GM21526 (cell line): Measurements from ENCODE around the gene PSMA8.
"Not testable (repeated sequence)": the region's sequence is repeated elsewhere in the genome, so short reads cannot be mapped to it uniquely, and the experiment has no call there.

Experiments
- ATAC-seq: cut with Tn5 transposase; IDR thresholded peaks from one replicate; pipeline ENCODE4 v1.9.1; 2021; ENCODE audit warnings: moderate library complexity; ENCODE audit not compliant: unreplicated experiment, low FRiP score

PSMA8 gene

GRCh38 chr18:26167592-26167991 lies 33.9 kb downstream of the PSMA8 start:
- peak; percentile 65 for ATAC-seq

GRCh38 chr18:26175481-26175880 lies 41.8 kb downstream of the PSMA8 start:
- ATAC-seq = no peak

GRCh38 chr18:26176134-26176533 lies 42.5 kb downstream of the PSMA8 start:
- no peak for ATAC-seq

GRCh38 chr18:26181343-26181826 lies 47.7 kb downstream of the PSMA8 start:
- ATAC-seq = peak; percentile 58

- ATAC-seq = no peak
Observed at GRCh38 chr18:26183395-26184112, 49.9 kb downstream of the PSMA8 start.

GRCh38 chr18:26185267-26185666 lies 51.6 kb downstream of the PSMA8 start:
- no peak for ATAC-seq

- peak; percentile 81 for ATAC-seq
Observed at GRCh38 chr18:26190506-26190905, 56.8 kb downstream of the PSMA8 start.

GRCh38 chr18:26192233-26192632 lies 58.6 kb downstream of the PSMA8 start:
- ATAC-seq = no peak

- no peak for ATAC-seq
Observed at GRCh38 chr18:26196605-26197004, 62.9 kb downstream of the PSMA8 start.

GRCh38 chr18:26202001-26202400 lies 68.3 kb downstream of the PSMA8 start:
- ATAC-seq = not testable (repeated sequence)

GRCh38 chr18:26205318-26205717 lies 71.6 kb downstream of the PSMA8 start:
- ATAC-seq = no peak

GRCh38 chr18:26206488-26206887 lies 72.8 kb downstream of the PSMA8 start:
- no peak for ATAC-seq

GRCh38 chr18:26207937-26208336 lies 74.3 kb downstream of the PSMA8 start:
- no peak for ATAC-seq

GRCh38 chr18:26208977-26209376 lies 75.3 kb downstream of the PSMA8 start:
- ATAC-seq = no peak

GRCh38 chr18:26210147-26210546 lies 76.5 kb downstream of the PSMA8 start:
- no peak for ATAC-seq

- ATAC-seq = peak; percentile 94
Observed at GRCh38 chr18:26215247-26215970, 81.7 kb downstream of the PSMA8 start.

- no peak for ATAC-seq
Observed at GRCh38 chr18:26225022-26225693, 91.5 kb downstream of the PSMA8 start.

- no peak for ATAC-seq
Observed at GRCh38 chr18:26225915-26226228, 92.2 kb downstream of the PSMA8 start.

GRCh38 chr18:26226229-26227050 lies 92.8 kb downstream of the PSMA8 start, which contains the start of gene TAF4B:
TSS of gene TAF4B (plus strand) at chr18:26226445. CDS start at chr18:26226934, 489 bp downstream.
- ATAC-seq = peak; percentile 83

GRCh38 chr18:26227051-26227670 lies 93.5 kb downstream of the PSMA8 start:
- ATAC-seq = no peak
